CD4-positive, alpha-beta T cell treated with Interleukin-1 beta for 1 hour (primary cell): ENCODE data around the gene UPK1A.
A peak's percentile ranks its signal among the peaks of the same experiment; 100 is the strongest.

Source experiments
- DNase-seq, 2 donors: peaks; one replicate each; pipeline ENCODE4 v3.0.0-alpha.2; 2020 to 2022

UPK1A gene

GRCh38 chr19:35693422-35693821 lies 27.1 kb downstream of the UPK1A start:
- DNase-seq = no peak

- peak; percentile 90 to 94 for DNase-seq
These were observed 27.7 kb downstream of the UPK1A start for GRCh38 chr19:35693835-35694599.

GRCh38 chr19:35695895-35696422 lies 29.6 kb downstream of the UPK1A start:
- DNase-seq = no peak

- DNase-seq = no peak
These were observed 30.5 kb downstream of the UPK1A start for GRCh38 chr19:35696835-35697234.

GRCh38 chr19:35702223-35703012 lies 36.1 kb downstream of the UPK1A start:
- DNase-seq = peak; percentile 96

GRCh38 chr19:35703343-35703742 lies 37.0 kb downstream of the UPK1A start:
- DNase-seq = no peak

GRCh38 chr19:35704218-35704617 lies 37.9 kb downstream of the UPK1A start, which contains the start of gene ZBTB32:
TSS of gene ZBTB32 (plus strand) at chr19:35704558. CDS start at chr19:35714627, 10,069 bp downstream.
- DNase-seq = no peak

- no peak for DNase-seq
These were observed 42.1 kb downstream of the UPK1A start for GRCh38 chr19:35708391-35708790.

GRCh38 chr19:35710784-35711723 lies 44.7 kb downstream of the UPK1A start:
- DNase-seq = peak in 1 of 2 donors; percentile 33

- DNase-seq = peak; percentile 43 to 50
These were observed 46.5 kb downstream of the UPK1A start for GRCh38 chr19:35712567-35713505.

GRCh38 chr19:35713506-35713850 lies 47.2 kb downstream of the UPK1A start:
- DNase-seq = no peak

- DNase-seq = no peak
These were observed 47.7 kb downstream of the UPK1A start for GRCh38 chr19:35713904-35714495.

GRCh38 chr19:35714601-35715354 lies 48.5 kb downstream of the UPK1A start:
- DNase-seq = no peak

- no peak for DNase-seq
These were observed 49.1 kb downstream of the UPK1A start for GRCh38 chr19:35715355-35715809.

GRCh38 chr19:35715981-35716800 lies 49.9 kb downstream of the UPK1A start:
- DNase-seq = no peak

GRCh38 chr19:35716801-35717664 lies 50.7 kb downstream of the UPK1A start:
- peak; percentile 98 for DNase-seq

GRCh38 chr19:35717665-35718344 lies 51.5 kb downstream of the UPK1A start, which contains the start of gene KMT2B:
TSS of gene KMT2B (plus strand) at chr19:35718003. CDS start at chr19:35718019, 16 bp downstream.
- no peak for DNase-seq
